ENCODE measurements around the gene ATP11A.

- TF ChIP-seq CTCF (IDR thresholded peaks at IDR 0.05) (no peak), POLR2A (IDR thresholded peaks at IDR 0.05) (no peak)
Measured at GRCh38 chr13:112744168-112745021, 54.6 kb downstream of the ATP11A start.

All from thyroid gland (tissue), 4 donors.